A549 (cell line): ENCODE data around the gene ZNF276. TPM values are rescaled to one million over a fixed set of nuclear protein-coding genes. Genes with fewer than 3 reads are reported as not detected.

Experiments
- ATAC-seq, 2 experiments: fragments of 200-7000 bp in 1 of 2; fragments of >200 bp in 1 of 2; cut with Nextera tagmentation in 1 of 2; cut with Tn5 transposase in 1 of 2; 3 replicates each; pipeline versions ENCODE4 v1.8.0 to v1.9.1; 2018 to 2020; ENCODE audit warnings: mild to moderate bottlenecking in 1 of 2, moderate library complexity in 1 of 2
- CTCF ChIA-PET: fragments of 300-600 bp; sonication (Branson Sonifier 250); formaldehyde crosslinking; extraction: SDS; loops from one replicate; lab custom pipeline; 2021; ENCODE audit warnings: antibody characterized with exemption, inconsistent platforms; lab: Yijun Ruan, JAX
- POLR2A ChIA-PET: fragments of 350-600 bp; formaldehyde crosslinking; extraction: SDS; loops from one replicate; lab custom pipeline; 2021; ENCODE audit warnings: antibody characterized with exemption, inconsistent platforms; lab: Yijun Ruan, JAX
- DNase-seq, 2 experiments: peaks; one replicate each; pipeline versions ENCODE4 v3.0.0 to v3.0.0-alpha.2; 2011 to 2016; ENCODE audit warnings: low read depth in 1 of 2, low spot score in 1 of 2
- FAIRE-seq: peaks from 2 replicates; lab custom pipeline; 2011; peaks lifted over from hg19 to GRCh38; lab: Jason Lieb, UNC
- H3K27ac ChIP-seq, 2 experiments: fragments of >200 bp; sonication (Bioruptor Twin); formaldehyde crosslinking; 3 replicates each; pipeline ENCODE4 v1.5.1; 2016 to 2017
- H3K4me1 ChIP-seq: fragments of >200 bp; sonication (Bioruptor Twin); formaldehyde crosslinking; 3 replicates; pipeline ENCODE4 v1.6.1; 2016
- H3K4me2 ChIP-seq: fragments of >200 bp; sonication (Bioruptor Twin); formaldehyde crosslinking; 3 replicates; pipeline ENCODE4 v1.6.1; 2016
- H3K4me3 ChIP-seq: fragments of >200 bp; sonication (Bioruptor Twin); formaldehyde crosslinking; 3 replicates; pipeline ENCODE4 v1.5.1; 2016
- H3K9me3 ChIP-seq: fragments of >200 bp; sonication (Bioruptor Twin); formaldehyde crosslinking; 3 replicates; pipeline ENCODE4 v1.6.1; 2016
- BCL3 ChIP-seq: fragments of >200 bp; sonication (Bioruptor Twin); formaldehyde crosslinking; IDR thresholded peaks from 3 replicates; pipeline ENCODE4 v1.6.1; 2016
- BHLHE40 ChIP-seq: IDR thresholded peaks from 2 replicates; pipeline ENCODE4 v1.6.1; 2012; ENCODE audit warnings: low read depth, low read length, inconsistent platforms
- CBX2 ChIP-seq: fragments of 200-600 bp; sonication (generic); IDR thresholded peaks from 2 replicates; pipeline ENCODE4 v1.6.1; 2016; ENCODE audit warnings: low read depth, mild to moderate bottlenecking, borderline replicate concordance
- E2F6 ChIP-seq: IDR thresholded peaks from 2 replicates; pipeline ENCODE4 v1.6.1; 2012; ENCODE audit warnings: low read depth, borderline replicate concordance
- FOSB ChIP-seq: fragments of 250-450 bp; sonication (Bioruptor Pico); IDR thresholded peaks from 2 replicates; pipeline ENCODE4 v1.5.0; 2020; ENCODE audit warnings: mild to moderate bottlenecking, moderate library complexity
- HDAC2 ChIP-seq: fragments of 200-600 bp; sonication (generic); IDR thresholded peaks from 2 replicates; pipeline ENCODE4 v1.6.1; 2016
- HEYL ChIP-seq: fragments of 250-450 bp; sonication (Bioruptor Pico); IDR thresholded peaks from 2 replicates; pipeline ENCODE4 v1.8.0; 2021; ENCODE audit warnings: mild to moderate bottlenecking, moderate library complexity
- HOXA7 ChIP-seq: fragments of 250-450 bp; sonication (Bioruptor Pico); IDR thresholded peaks from 2 replicates; pipeline ENCODE4 v1.5.0; 2020; ENCODE audit warnings: mild to moderate bottlenecking, moderate library complexity
- HOXB5 ChIP-seq: fragments of 250-450 bp; sonication (Bioruptor Pico); IDR thresholded peaks from 2 replicates; pipeline ENCODE4 v1.5.0; 2020; ENCODE audit warnings: mild to moderate bottlenecking, moderate library complexity
- JUNB ChIP-seq: fragments of >200 bp; sonication (Bioruptor Twin); formaldehyde crosslinking; IDR thresholded peaks from 2 replicates; pipeline ENCODE4 v1.6.1; 2016
- KDM1A ChIP-seq: fragments of 200-600 bp; sonication (generic); IDR thresholded peaks from 2 replicates; pipeline ENCODE4 v1.6.1; 2016; ENCODE audit warnings: low read depth, mild to moderate bottlenecking
- KDM5A ChIP-seq: fragments of 200-600 bp; sonication (generic); IDR thresholded peaks from 2 replicates; pipeline ENCODE4 v1.6.1; 2016; ENCODE audit warnings: antibody characterized with exemption, mild to moderate bottlenecking
- MAFK ChIP-seq: fragments of 450-650 bp; IDR thresholded peaks from 2 replicates; pipeline ENCODE4 v1.6.1; 2014; ENCODE audit not compliant: partially characterized antibody
- PBX3 ChIP-seq: IDR thresholded peaks from 2 replicates; pipeline ENCODE4 v1.6.1; 2012
- RARB ChIP-seq: fragments of 250-450 bp; sonication (Bioruptor Pico); IDR thresholded peaks from 2 replicates; pipeline ENCODE4 v1.8.0; 2021; ENCODE audit warnings: mild to moderate bottlenecking, moderate library complexity
- REST ChIP-seq: fragments of 200-600 bp; sonication (generic); IDR thresholded peaks from 2 replicates; pipeline ENCODE4 v1.6.1; 2016; ENCODE audit warnings: antibody characterized with exemption, mild to moderate bottlenecking, moderate library complexity
- RFX5 ChIP-seq: fragments of 450-650 bp; IDR thresholded peaks from 2 replicates; pipeline ENCODE4 v1.7.1; 2014; ENCODE audit warnings: antibody characterized with exemption, mild to moderate bottlenecking, moderate library complexity
- RNF2 ChIP-seq: fragments of 200-600 bp; sonication (generic); IDR thresholded peaks from 2 replicates; pipeline ENCODE4 v1.6.1; 2016; ENCODE audit warnings: low read depth, mild to moderate bottlenecking, antibody characterized with exemption, moderate library complexity, borderline replicate concordance
- SMC3 ChIP-seq: fragments of >200 bp; sonication (Bioruptor Twin); formaldehyde crosslinking; IDR thresholded peaks from 3 replicates; pipeline ENCODE4 v1.6.1; 2018; ENCODE audit warnings: inconsistent platforms
- SREBF2 ChIP-seq: fragments of 450-650 bp; IDR thresholded peaks from 2 replicates; pipeline ENCODE4 v1.6.1; 2014; ENCODE audit warnings: mild to moderate bottlenecking, moderate library complexity
- TP53 ChIP-seq: fragments of 250-450 bp; sonication (Bioruptor Pico); IDR thresholded peaks from 2 replicates; pipeline ENCODE4 v1.5.0; 2021; ENCODE audit warnings: mild to moderate bottlenecking, moderate library complexity
- ZC3H11A ChIP-seq: fragments of 450-650 bp; IDR thresholded peaks from 2 replicates; pipeline ENCODE4 v1.6.1; 2014; ENCODE audit warnings: antibody characterized with exemption, mild to moderate bottlenecking
- ZFP36 ChIP-seq: fragments of 450-650 bp; IDR thresholded peaks from 2 replicates; pipeline ENCODE4 v1.6.1; 2014; ENCODE audit warnings: borderline replicate concordance; ENCODE audit not compliant: partially characterized antibody
- WGBS: methylation state at CpG from one replicate; pipeline ENCODE4 v1.1.6; 2017; ENCODE audit errors: missing lambda C conversion rate; 5-methylcytosine and 5-hydroxymethylcytosine counted together
- polyA plus RNA-seq, 4 experiments: library from polyadenylated mRNA; depleted of rRNA in 3 of 4; stranded (reverse); fragments of >200 nt; fragmentation: RNase III in 1 of 4; extraction: RNeasy Plus Mini Kit Qiagen cat#74134 plus additional on column Dnase treatment in 1 of 4; gene quantifications; 2 replicates in 3 of 4; 3 replicates in 1 of 4; pipeline ENCODE4 v1.2.3, GENCODE V29; 2011 to 2017
- TF ChIP-seq, protein P1 (sequence below): IDR thresholded peaks from 2 replicates; pipeline ENCODE4 v1.6.1; 2012
- TF ChIP-seq, protein P2 (sequence below): fragments of 250-450 bp; sonication (Bioruptor Pico); IDR thresholded peaks from 2 replicates; pipeline ENCODE4 v1.5.0; 2021; ENCODE audit warnings: mild to moderate bottlenecking, moderate library complexity, borderline replicate concordance

ZNF276 gene
- polyA plus RNA-seq, 2 of the 4 experiments (the other 2 are of a cell fraction): 6.5 to 15.1 TPM

DNA sequence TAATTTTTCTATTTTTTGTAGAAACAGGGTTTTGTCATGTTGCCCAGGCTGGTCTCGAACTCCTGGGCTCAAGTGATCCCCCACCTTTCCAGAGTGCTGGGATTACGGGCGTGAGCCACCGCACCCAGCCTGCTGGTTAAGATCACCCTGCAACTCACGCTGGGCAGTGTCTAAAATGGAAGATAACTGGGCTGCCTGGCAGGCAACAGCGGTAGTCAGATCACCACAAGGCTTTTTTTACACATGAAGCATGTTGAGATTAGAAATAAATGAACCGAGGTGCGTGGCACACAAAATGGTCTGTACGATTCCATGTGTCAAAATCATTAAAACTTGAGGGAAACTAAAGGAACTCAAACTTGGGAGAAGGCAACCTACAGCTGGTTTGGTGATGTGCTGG lies 26.7 kb downstream of the ZNF276 start:
- H3K4me1 ChIP-seq: no peaks in the 10 kb centered on the region
- no peak overlapping the region for H3K27ac ChIP-seq
- ATAC-seq (no peak), FAIRE-seq (no peak), DNase-seq (no peak)
- CTCF ChIA-PET: interaction anchor here (1.3 to 5.0 kb wide), 3 partner anchors 16 to 113 kb away, joined by 3 to 26 read pairs (median 5); no protein-coding TSS in a partner anchor
- H3K4me2 ChIP-seq: no peak overlapping the region
- 91% methylated on average over 9 of the region's 9 CpGs for WGBS
- no peak for TF ChIP-seq FOSB (CRISPR knock-in tag)
- TF ChIP-seq SMC3: no peak
- TF ChIP-seq KDM1A: no peak
- TF ChIP-seq JUNB: no peak
- TF ChIP-seq RFX5: no peak
- no peak for TF ChIP-seq CBX2
- TF ChIP-seq BCL3: no peak
- TF ChIP-seq RARB (CRISPR knock-in tag): no peak
- TF ChIP-seq REST: no peak
- TF ChIP-seq TP53 (CRISPR knock-in tag): no peak
- no peak for TF ChIP-seq RNF2
- TF ChIP-seq HOXB5: no peak
- no peak for TF ChIP-seq HDAC2
- no peak for TF ChIP-seq E2F6
- TF ChIP-seq HOXA7 (CRISPR knock-in tag): no peak
- no peaks in the 10 kb centered on the region for H3K9me3 ChIP-seq
- no peak overlapping the region for H3K4me3 ChIP-seq
- POLR2A ChIA-PET: no interaction called here

GRCh38 chr16:89748921-89749320 lies 27.6 kb downstream of the ZNF276 start:
- no peak for TF ChIP-seq SREBF2
- TF ChIP-seq, protein P1, sequence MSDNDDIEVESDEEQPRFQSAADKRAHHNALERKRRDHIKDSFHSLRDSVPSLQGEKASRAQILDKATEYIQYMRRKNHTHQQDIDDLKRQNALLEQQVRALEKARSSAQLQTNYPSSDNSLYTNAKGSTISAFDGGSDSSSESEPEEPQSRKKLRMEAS: no peak
- no peak for TF ChIP-seq FOSB (CRISPR knock-in tag)
- no peak for TF ChIP-seq ZFP36
- no peak for TF ChIP-seq BHLHE40
- TF ChIP-seq KDM5A: no peak
- TF ChIP-seq CBX2: no peak
- POLR2A ChIA-PET: no interaction called here
- CTCF ChIA-PET: interaction anchor here (1.2 to 7.0 kb wide), 6 partner anchors 14 to 113 kb away, joined by 3 to 71 read pairs (median 8); no protein-coding TSS in a partner anchor

DNA sequence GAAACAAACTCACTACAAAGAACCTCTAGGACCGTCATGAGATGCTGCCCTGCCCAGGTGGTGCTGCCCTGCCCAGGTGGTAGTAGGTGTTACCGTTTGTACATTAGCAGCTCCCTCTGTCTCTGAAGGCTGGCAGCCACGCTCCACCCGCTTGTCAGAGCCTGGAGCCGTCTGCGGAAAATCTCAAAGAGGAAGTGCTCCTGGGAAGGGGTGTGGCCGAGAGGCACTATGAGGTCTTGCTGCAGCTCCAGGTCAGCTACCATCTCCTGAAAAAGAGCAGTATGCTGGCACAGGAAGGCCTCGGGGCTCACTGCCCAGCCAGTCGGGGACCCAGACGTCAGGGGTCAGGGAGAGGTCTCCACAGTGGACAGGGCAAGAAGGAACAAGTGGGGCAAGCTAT lies 28.3 kb downstream of the ZNF276 start:
- CTCF ChIA-PET: interaction anchor here (1.2 to 7.0 kb wide), 5 partner anchors 15 to 160 kb away, joined by 3 to 71 read pairs (median 7); no protein-coding TSS in a partner anchor
- H3K4me2 ChIP-seq: no peak overlapping the region
- H3K9me3 ChIP-seq: no peaks in the 10 kb centered on the region
- H3K4me1 ChIP-seq: no peaks in the 10 kb centered on the region
- H3K27ac ChIP-seq: no peak overlapping the region
- POLR2A ChIA-PET: no interaction called here
- FAIRE-seq (no peak), DNase-seq (no peak), ATAC-seq (no peak)
- no peak overlapping the region for H3K4me3 ChIP-seq
- 88% methylated on average over 10 of the region's 10 CpGs for WGBS
- no peak for TF ChIP-seq BCL3
- no peak for TF ChIP-seq RARB (CRISPR knock-in tag)
- no peak for TF ChIP-seq PBX3
- TF ChIP-seq MAFK: no peak
- TF ChIP-seq HOXA7 (CRISPR knock-in tag): no peak
- TF ChIP-seq HEYL (CRISPR knock-in tag): no peak
- TF ChIP-seq ZC3H11A: no peak
- TF ChIP-seq, protein P2, sequence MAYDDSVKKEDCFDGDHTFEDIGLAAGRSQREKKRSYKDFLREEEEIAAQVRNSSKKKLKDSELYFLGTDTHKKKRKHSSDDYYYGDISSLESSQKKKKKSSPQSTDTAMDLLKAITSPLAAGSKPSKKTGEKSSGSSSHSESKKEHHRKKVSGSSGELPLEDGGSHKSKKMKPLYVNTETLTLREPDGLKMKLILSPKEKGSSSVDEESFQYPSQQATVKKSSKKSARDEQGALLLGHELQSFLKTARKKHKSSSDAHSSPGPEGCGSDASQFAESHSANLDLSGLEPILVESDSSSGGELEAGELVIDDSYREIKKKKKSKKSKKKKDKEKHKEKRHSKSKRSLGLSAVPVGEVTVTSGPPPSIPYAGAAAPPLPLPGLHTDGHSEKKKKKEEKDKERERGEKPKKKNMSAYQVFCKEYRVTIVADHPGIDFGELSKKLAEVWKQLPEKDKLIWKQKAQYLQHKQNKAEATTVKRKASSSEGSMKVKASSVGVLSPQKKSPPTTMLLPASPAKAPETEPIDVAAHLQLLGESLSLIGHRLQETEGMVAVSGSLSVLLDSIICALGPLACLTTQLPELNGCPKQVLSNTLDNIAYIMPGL: no peak
- no peak for TF ChIP-seq RNF2
- TF ChIP-seq SREBF2: no peak

More at GRCh38 chr16:89748921-89749320, 27.6 kb downstream of the ZNF276 start:
- Histone ChIP-seq H3K4me2 (no peak overlapping the region), H3K9me3 (no peaks in the 10 kb centered on the region), H3K27ac (no peak overlapping the region), H3K4me1 (no peaks in the 10 kb centered on the region), H3K4me3 (no peak overlapping the region)
- FAIRE-seq: no peak
- DNase-seq: no peak
- no peak for ATAC-seq
- 95% methylated on average over 11 of the region's 11 CpGs for WGBS
